NT2/D1 (cell line): ENCODE data around the gene APBA2.

ENCODE experiments used
- SUZ12 ChIP-seq: IDR thresholded peaks from 2 replicates; pipeline ENCODE4 v1.6.1; 2011; ENCODE audit not compliant: insufficient read length, insufficient read depth; ENCODE audit errors: extremely low read depth
- ZNF274 ChIP-seq: IDR thresholded peaks from 2 replicates; pipeline ENCODE4 v1.6.1; 2011; ENCODE audit warnings: mild to moderate bottlenecking, low read depth, low read length

DNA sequence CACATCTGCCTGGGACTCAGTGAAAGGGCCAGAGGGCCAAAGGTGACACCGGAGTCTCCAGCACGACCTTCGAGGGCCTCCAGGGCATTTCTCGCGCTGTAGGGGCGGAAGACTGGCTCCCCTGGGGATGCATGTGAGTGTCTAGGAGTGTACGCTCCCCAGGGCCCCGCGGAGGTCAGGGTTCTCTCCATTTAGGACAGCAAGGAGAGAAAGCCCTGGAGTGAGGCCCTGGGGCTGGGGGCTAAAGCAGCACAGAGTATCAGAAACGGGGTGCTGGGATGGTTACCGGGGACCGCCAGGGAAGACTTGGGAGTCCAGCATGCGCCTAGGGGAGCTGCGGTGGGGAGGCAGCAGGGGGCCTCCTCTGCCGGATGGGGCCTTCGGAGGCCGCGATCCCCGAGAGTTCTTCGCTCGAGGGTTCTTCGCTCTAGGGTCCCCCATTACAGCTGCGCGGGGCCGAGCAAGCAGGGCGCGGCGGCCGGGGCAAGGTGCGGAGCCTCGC is 595 bp upstream of the APBA2 start:
- no peak for TF ChIP-seq SUZ12
- no peak for TF ChIP-seq ZNF274
